ENCODE data around the gene DGKI. TPM values are rescaled to one million over a fixed set of nuclear protein-coding genes. Genes with fewer than 3 reads are reported as not detected.

Gene DGKI
- total and polyA plus RNA-seq, 2 of the 13 experiments (the other 11 are each of a cell fraction or from before 2014, with no cell fraction given): 0.09 to 0.17 TPM

- TF ChIP-seq DPF2 (CRISPR knock-in tag; IDR thresholded peaks at IDR 0.05; ENCODE audit: borderline replicate concordance, low read depth): no peak
- no peak for TF ChIP-seq GABPA (IDR thresholded peaks at IDR 0.05; ENCODE audit: low read depth, low read length)
- no peak for TF ChIP-seq GABPA (CRISPR knock-in tag; IDR thresholded peaks at IDR 0.05; ENCODE audit: low read depth)
- TF ChIP-seq BCL3 (CRISPR knock-in tag; IDR thresholded peaks at IDR 0.05): no peak
- no peak for TF ChIP-seq EEA1 (CRISPR knock-in tag; IDR thresholded peaks at IDR 0.05; ENCODE audit: borderline replicate concordance)
- TF ChIP-seq ASH2L (IDR thresholded peaks at IDR 0.05; ENCODE audit: insufficient read length, low read depth, low read length): no peak
- no TSS peak for BruUV-seq (replicated peaks)
- POLR2A ChIA-PET: interaction anchor here (0.6 kb wide), 1 partner anchor 43 kb away, joined by 5 read pairs; no protein-coding TSS in a partner anchor
- no peaks in the 10 kb centered on the region for H4K20me1 ChIP-seq (ENCODE audit: insufficient read depth, low read length)
- H3K4me2 ChIP-seq (ENCODE audit: low read depth, low read length): no peak overlapping the region
- H3K27me3 ChIP-seq (ENCODE audit: control insufficient read depth in 1 of 2, insufficient read depth in 2 of 2, low read length in 2 of 2): peaks cover 0 to 57% of the 10 kb centered on the region in 2 experiments; a peak in 4 of 5 replicates
- DNase-seq (ENCODE audit: low spot score): no peak
- intact Hi-C loops (cut with micrococcal nuclease; ENCODE audit: unreplicated experiment) (no loop called here), in situ Hi-C loops (cut with HindIII; ENCODE audit: extremely low pct_ligation_motif_present, low pct_unique_long_range_greater_than_20kb) (no loop called here)
- H3K9ac ChIP-seq (ENCODE audit: insufficient read depth, low read depth, low read length): no peak overlapping the region
- no peak overlapping the region for H2AFZ ChIP-seq (ENCODE audit: low read length)
- H3K79me2 ChIP-seq (ENCODE audit: insufficient read depth, low read length): no peaks in the 10 kb centered on the region
- CTCF ChIA-PET (ENCODE audit: low intra/inter-chr PET ratio, low total read pairs): no interaction called here
- no peak overlapping the region for H3K27ac ChIP-seq (ENCODE audit: extremely low read length, insufficient read depth, low read length)
- no peak for ATAC-seq
- H3K9me3 ChIP-seq (ENCODE audit: low read length): no peaks in the 10 kb centered on the region
- no peak for FAIRE-seq
- 3% methylated on average over 2 of the region's 2 CpGs for WGBS (ENCODE audit: low lambda C conversion rate)
- H3K4me3 ChIP-seq (replicated peaks in 1 of 3; ENCODE audit: insufficient read depth in 1 of 3, low read depth in 2 of 3, low read length in 3 of 3): no peak overlapping the region
- H3K4me1 ChIP-seq (ENCODE audit: insufficient read depth, low read length): no peaks in the 10 kb centered on the region
- H3K36me3 ChIP-seq (replicated peaks in 1 of 2; ENCODE audit: control insufficient read depth in 1 of 2, insufficient read depth in 2 of 2, low read length in 2 of 2): no peaks in the 10 kb centered on the region
Observed at GRCh38 chr7:137668404-137668803, 178.4 kb downstream of the DGKI start.

GRCh38 chr7:137667633-137668387 is 179.0 kb downstream of the DGKI start:
- Histone ChIP-seq H3K4me3 (replicated peaks in 1 of 3; ENCODE audit: insufficient read depth in 1 of 3, low read depth in 2 of 3, low read length in 3 of 3) (no peak overlapping the region), H4K20me1 (ENCODE audit: insufficient read depth, low read length) (no peaks in the 10 kb centered on the region), H3K9me3 (ENCODE audit: low read length) (no peaks in the 10 kb centered on the region), H2AFZ (ENCODE audit: low read length) (no peak overlapping the region), H3K9ac (ENCODE audit: insufficient read depth, low read depth, low read length) (no peak overlapping the region), H3K36me3 (replicated peaks in 1 of 2; ENCODE audit: control insufficient read depth in 1 of 2, insufficient read depth in 2 of 2, low read length in 2 of 2) (no peaks in the 10 kb centered on the region), H3K4me2 (ENCODE audit: low read depth, low read length) (no peak overlapping the region), H3K27me3 (ENCODE audit: control insufficient read depth in 1 of 2, insufficient read depth in 2 of 2, low read length in 2 of 2) (peaks cover 0 to 57% of the 10 kb centered on the region in 2 experiments; a peak in 4 of 5 replicates), H3K4me1 (ENCODE audit: insufficient read depth, low read length) (no peaks in the 10 kb centered on the region), H3K79me2 (ENCODE audit: insufficient read depth, low read length) (no peaks in the 10 kb centered on the region), H3K27ac (ENCODE audit: extremely low read length, insufficient read depth, low read length) (no peak overlapping the region)
- ATAC-seq (no peak), FAIRE-seq (no peak), DNase-seq (ENCODE audit: low spot score) (no peak)
- BruUV-seq (replicated peaks): no TSS peak
- 19% methylated on average over 5 of the region's 5 CpGs for WGBS (ENCODE audit: low lambda C conversion rate)
- ChIA-PET CTCF (ENCODE audit: low intra/inter-chr PET ratio, low total read pairs) (no interaction called here), POLR2A (interaction anchor here (0.6 kb wide), 1 partner anchor 43 kb away, joined by 5 read pairs; no protein-coding TSS in a partner anchor)
- intact Hi-C loops (cut with micrococcal nuclease; ENCODE audit: unreplicated experiment): no loop called here
- TF ChIP-seq MATR3 (CRISPR knock-in tag; IDR thresholded peaks at IDR 0.05) (no peak), EED (CRISPR knock-in tag; IDR thresholded peaks at IDR 0.05) (no peak)
- in situ Hi-C loops (cut with HindIII; ENCODE audit: extremely low pct_ligation_motif_present, low pct_unique_long_range_greater_than_20kb): no loop called here
